Measurements from ENCODE around the gene GSTCD. TPM values are rescaled to one million over a fixed set of nuclear protein-coding genes. Genes with fewer than 3 reads are reported as not detected.
A peak's percentile ranks its signal among the peaks of the same experiment; 100 is the strongest.
"Not testable (repeated sequence)": the region's sequence is repeated elsewhere in the genome, so short reads cannot be mapped to it uniquely, and the experiment has no call there.

GSTCD gene
- polyA plus RNA-seq, 1 donor from 2014 or later = 2.0 TPM

DNA sequence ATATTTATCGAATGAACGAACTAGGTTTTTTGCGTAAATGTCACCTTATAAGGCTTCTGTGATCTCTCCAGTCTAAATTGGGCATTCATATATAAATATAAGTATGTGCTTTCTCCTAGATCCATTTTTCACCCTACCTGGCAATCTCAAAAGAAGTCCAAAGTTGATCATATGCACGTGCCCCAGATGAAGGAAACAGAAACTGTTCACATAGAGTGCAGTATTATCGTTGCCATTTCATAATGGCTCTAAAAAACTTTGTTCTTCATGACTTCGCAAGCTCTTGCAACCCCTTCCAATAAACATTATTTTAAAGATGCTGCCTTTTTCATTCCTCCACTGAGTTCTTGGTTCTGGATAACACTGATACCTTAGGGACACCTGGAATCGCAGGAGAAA lies 803 bp upstream of the GSTCD start:
- H3K4me1 Mint-ChIP-seq = peaks cover 22 to 33% (median 29%) of the 10 kb centered on the region in 3 donors
- peaks cover 2% of the 10 kb centered on the region for H3K36me3 Mint-ChIP-seq
- H3K4me3 Mint-ChIP-seq = peak overlapping the region; percentile 99 to 100 (median 100)
- peak overlapping the region; percentile 94 to 99 (median 95) for H3K27ac Mint-ChIP-seq
- H3K9me3 Mint-ChIP-seq = no peaks in the 10 kb centered on the region
- H3K27me3 Mint-ChIP-seq = no peaks in the 10 kb centered on the region

DNA sequence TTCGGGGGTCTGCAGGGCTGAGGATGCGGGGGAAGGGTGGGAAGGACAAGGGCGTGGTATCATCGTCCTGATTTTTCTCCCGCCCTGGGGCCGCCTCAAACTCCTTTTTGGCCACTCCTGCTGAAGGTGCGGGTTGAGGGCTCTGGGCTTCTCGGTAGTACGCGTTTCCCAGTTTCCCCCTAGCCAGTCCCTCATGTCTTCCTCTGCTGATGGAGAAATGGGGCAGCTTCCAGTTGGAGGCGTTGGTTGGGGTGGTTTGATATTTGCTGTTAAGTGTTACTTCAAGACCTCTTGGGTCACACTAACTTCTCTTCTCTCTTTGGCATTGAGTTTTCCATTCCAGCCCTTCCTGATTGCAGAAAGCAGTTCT lies 482 bp downstream of the GSTCD start:
- no peaks in the 10 kb centered on the region for H3K9me3 Mint-ChIP-seq
- H3K27ac Mint-ChIP-seq = peak overlapping the region; percentile 94 to 99 (median 95)
- H3K4me3 Mint-ChIP-seq = peak overlapping the region; percentile 99 to 100 (median 100)
- no peaks in the 10 kb centered on the region for H3K27me3 Mint-ChIP-seq
- peaks cover 26 to 37% (median 32%) of the 10 kb centered on the region in 3 donors for H3K4me1 Mint-ChIP-seq
- peaks cover 2% of the 10 kb centered on the region for H3K36me3 Mint-ChIP-seq

DNA sequence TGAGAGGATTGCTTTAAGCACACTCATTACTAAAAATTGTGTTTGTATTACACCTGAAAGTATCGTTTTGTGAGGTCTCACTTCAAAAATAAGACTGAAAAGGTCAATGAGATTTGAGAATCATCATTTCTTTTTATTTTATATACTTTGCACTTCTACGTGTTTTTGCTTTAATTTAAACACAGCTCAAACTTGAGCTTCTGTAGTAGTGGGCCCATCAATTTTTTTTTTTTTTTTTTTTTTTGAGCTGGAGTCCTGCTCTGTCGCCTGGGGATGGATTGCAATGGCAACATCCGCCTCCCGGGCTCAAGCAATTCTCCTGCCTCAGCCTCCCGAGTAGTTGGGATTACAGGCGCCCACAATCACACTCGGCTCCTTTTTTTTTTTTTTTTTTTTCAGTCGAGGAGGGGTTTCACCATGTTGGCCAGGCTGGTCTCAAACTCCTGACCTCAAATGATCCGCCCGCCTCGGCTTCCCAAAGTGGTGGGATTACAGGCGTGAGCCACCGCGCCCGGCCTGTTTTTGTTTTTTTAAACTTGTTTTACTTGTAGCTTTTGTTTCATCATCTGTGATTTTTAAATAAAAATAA lies 1.5 kb downstream of the GSTCD start:
- Mint-ChIP-seq H3K4me3 (peak overlapping the region in 3 of 4 donors; percentile 13 to 100 (median 99)), H3K27ac (peak overlapping the region in 2 of 3 donors; percentile 64 to 95), H3K36me3 (peaks cover 2% of the 10 kb centered on the region), H3K9me3 (no peaks in the 10 kb centered on the region), H3K4me1 (peaks cover 29 to 44% (median 36%) of the 10 kb centered on the region in 3 donors), H3K27me3 (no peaks in the 10 kb centered on the region)

DNA sequence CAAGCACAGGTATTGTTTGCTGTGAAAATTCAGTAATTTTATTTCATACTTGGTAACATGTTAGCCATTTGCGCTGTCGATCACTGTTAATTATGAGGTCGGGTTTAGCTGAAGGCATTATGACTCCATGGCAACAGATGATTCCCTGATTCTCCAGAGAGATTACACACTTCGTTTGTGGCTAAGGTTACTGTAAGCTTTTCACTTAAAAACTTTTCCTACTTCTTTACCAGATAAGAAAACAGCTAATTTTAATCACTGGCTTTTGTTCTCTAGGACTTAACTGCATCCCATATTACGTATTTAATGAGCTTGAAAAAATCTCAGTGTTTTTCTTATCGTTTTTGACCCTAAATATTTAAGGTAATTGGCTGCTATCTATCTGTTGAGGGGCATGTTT lies 2.1 kb downstream of the GSTCD start:
- peak overlapping the region in 1 of 4 donors; percentile 5 for H3K4me3 Mint-ChIP-seq
- H3K4me1 Mint-ChIP-seq = peaks cover 27 to 47% (median 35%) of the 10 kb centered on the region in 3 donors
- H3K27ac Mint-ChIP-seq = no peak overlapping the region
- no peaks in the 10 kb centered on the region for H3K27me3 Mint-ChIP-seq
- H3K36me3 Mint-ChIP-seq = peaks cover 2% of the 10 kb centered on the region
- no peaks in the 10 kb centered on the region for H3K9me3 Mint-ChIP-seq

DNA sequence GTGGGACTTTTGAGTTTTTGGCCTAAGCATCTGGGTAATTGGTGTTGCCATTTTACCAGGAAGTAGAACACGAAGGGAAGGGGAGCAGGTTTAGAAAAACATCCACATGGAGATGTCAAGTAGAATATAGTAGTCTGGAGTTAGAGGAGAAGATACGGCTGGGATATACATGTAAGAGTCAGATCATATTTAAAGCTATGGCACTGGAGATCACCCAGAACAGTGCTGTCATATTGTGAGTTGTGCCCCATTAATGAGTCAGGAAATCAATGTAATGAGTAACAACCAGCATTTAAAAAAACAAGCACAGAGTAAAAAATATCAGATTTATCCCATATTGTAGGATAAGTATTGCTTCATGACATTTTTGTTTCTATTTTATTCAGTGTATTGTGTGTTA lies 4.2 kb downstream of the GSTCD start:
- Mint-ChIP-seq H3K36me3 (peaks cover 2% of the 10 kb centered on the region), H3K27ac (peak overlapping the region in 1 of 3 donors; percentile 1), H3K4me1 (peaks cover 17 to 39% (median 26%) of the 10 kb centered on the region in 3 donors), H3K4me3 (peak overlapping the region in 1 of 4 donors; percentile 58), H3K9me3 (no peaks in the 10 kb centered on the region), H3K27me3 (no peaks in the 10 kb centered on the region)

DNA sequence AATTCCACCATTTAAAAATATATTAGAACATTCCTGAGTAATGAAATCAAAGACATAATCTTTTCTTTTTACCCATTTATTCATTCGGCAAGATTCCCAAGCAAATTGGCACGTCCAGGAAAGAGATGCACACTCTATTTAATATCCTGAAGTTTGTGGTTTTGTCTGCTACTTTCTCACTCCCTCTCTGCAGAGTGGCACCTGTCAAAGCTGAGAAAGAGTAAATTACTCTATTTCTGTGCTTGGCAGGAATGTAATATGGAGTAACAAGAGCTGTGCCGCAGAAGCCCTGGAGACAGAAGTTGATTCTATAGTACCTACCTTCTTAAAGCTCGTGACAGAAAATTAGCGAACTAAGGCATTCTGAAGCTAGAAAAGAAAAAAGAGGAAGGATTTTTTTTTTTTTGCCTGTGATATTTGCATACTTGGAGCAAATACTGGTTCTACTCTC lies 5.5 kb downstream of the GSTCD start:
- Mint-ChIP-seq H3K27ac (peak overlapping the region; percentile 12 to 86 (median 82)), H3K27me3 (no peaks in the 10 kb centered on the region), H3K4me1 (peaks cover 14 to 31% (median 23%) of the 10 kb centered on the region in 3 donors), H3K36me3 (peaks cover 2% of the 10 kb centered on the region), H3K9me3 (no peaks in the 10 kb centered on the region), H3K4me3 (peak overlapping the region; percentile 77 to 93 (median 86))

DNA sequence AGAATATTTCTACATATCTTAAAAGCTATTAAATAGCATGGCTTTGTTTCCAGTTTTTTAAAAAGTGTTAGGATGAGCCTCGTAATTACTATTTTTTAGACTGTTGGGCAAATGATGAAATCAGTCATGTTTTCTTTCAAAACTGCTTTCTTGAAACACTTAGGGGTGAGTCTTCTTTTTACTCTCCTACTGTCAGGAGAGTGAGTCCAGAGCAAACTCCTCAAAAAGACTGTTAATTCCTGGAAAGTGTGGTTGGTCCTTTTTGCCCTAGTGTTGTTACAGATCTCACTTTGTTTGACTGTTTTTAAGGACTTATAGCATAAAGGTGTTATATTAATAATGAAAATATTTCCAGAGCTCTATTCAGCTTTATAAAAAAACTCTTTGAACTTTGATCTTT lies 6.3 kb downstream of the GSTCD start:
- Mint-ChIP-seq H3K4me1 (peaks cover 6 to 26% (median 15%) of the 10 kb centered on the region in 3 donors), H3K27me3 (no peaks in the 10 kb centered on the region), H3K27ac (peak overlapping the region in 1 of 3 donors; percentile 86), H3K36me3 (peaks cover 2% of the 10 kb centered on the region), H3K4me3 (no peak overlapping the region), H3K9me3 (no peaks in the 10 kb centered on the region)

DNA sequence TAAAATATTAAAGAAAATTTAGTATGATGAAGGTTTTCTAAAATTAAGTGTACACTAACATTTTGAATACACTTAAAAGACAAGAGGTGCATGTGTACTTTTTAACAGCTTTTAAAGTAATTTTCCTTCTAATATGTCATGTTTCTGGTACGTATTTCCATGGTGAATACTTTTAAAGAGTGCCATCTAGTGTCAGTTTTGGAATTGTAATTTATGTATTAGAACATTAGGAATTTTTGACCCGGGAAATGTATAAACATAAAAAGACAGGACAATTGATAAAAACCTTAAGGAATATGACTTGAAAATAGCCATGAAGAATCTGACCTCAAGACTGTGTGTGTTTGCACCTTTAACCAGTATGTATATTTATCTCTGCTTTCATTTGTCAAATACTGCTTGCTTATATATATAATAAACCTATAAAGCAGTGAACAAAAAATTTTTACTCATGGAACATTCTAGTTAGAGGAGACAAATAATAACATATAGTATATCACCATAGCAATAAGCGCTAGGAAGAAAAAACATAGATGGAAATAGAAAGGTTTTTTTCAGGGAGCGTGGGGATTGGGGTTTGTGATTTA lies 7.2 kb downstream of the GSTCD start:
- H3K4me3 Mint-ChIP-seq = no peak overlapping the region
- H3K4me1 Mint-ChIP-seq = peaks cover 6 to 26% (median 15%) of the 10 kb centered on the region in 3 donors
- H3K36me3 Mint-ChIP-seq = peaks cover 2% of the 10 kb centered on the region
- H3K9me3 Mint-ChIP-seq = no peaks in the 10 kb centered on the region
- no peak overlapping the region for H3K27ac Mint-ChIP-seq
- H3K27me3 Mint-ChIP-seq = no peaks in the 10 kb centered on the region

DNA sequence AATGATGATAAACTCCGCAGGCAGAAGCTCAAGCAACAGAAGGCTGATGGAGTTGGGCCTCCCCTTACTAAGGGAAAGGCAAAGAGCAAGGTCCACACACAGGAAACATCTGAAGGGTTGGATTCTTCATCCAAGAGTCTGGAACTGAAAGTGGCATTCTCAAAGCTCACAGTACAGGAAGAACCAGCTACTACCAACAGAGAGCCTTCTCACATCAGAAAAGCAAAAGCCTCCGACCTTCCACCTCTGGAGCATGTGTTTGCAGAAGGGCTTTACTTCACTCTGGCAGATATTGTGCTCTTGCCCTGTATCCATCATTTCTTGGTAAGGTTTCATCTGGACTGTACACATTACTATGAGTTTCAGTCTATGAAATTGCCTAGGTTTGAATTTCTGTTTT lies 10.6 kb downstream of the GSTCD start:
- no peaks in the 10 kb centered on the region for H3K27me3 Mint-ChIP-seq
- no peak overlapping the region for H3K4me3 Mint-ChIP-seq
- no peak overlapping the region for H3K27ac Mint-ChIP-seq
- H3K36me3 Mint-ChIP-seq = peaks cover 4% of the 10 kb centered on the region
- H3K9me3 Mint-ChIP-seq = no peaks in the 10 kb centered on the region
- H3K4me1 Mint-ChIP-seq = peaks cover 1 to 12% (median 5%) of the 10 kb centered on the region in 3 donors

DNA sequence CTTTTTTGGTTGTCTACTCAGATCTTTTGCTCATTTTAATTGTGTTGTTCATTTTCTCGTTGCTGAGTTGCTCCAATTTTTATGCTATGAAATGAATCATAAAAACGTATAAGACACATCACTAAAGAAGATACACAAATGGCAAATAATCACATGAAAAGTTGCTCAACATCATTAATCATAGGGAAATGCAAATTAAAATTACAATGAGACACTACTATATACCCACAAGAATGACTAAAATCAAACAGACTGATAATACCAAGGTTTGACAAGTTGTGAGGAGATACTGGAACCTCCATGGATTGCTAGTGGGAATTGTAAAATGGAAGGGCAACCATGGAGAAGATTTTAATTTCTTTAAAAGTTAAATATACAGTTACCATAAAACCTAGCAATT lies 17.0 kb downstream of the GSTCD start:
- Mint-ChIP-seq H3K4me1 (no peaks in the 10 kb centered on the region), H3K36me3 (peaks cover 21% of the 10 kb centered on the region)

DNA sequence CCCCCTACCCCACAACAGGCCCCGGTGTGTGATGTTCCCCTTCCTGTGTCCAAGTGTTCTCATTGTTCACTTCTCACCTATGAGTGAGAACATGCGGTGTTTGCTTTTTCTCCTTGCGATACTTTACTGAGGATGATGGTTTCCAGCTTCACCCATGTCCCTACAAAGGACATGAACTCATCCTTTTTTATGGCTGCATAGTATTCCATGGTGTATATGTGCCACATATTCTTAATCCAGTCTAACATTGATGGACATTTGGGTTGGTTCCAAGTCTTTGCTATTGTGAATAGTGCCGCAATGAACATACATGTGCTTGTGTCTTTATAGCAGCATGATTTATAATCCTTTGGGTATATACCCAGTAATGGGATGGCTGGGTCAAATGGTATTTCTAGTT lies 21.3 kb downstream of the GSTCD start:
- H3K36me3 Mint-ChIP-seq = peaks cover 32% of the 10 kb centered on the region
- not testable (repeated sequence) for H3K27ac Mint-ChIP-seq, H3K9me3 Mint-ChIP-seq, H3K4me1 Mint-ChIP-seq, H3K27me3 Mint-ChIP-seq, H3K4me3 Mint-ChIP-seq

More for the DNA sequence above, 17.0 kb downstream of the GSTCD start:
- Mint-ChIP-seq H3K27me3 (no peaks in the 10 kb centered on the region), H3K27ac (peak overlapping the region in 1 of 3 donors; percentile 15), H3K9me3 (peaks cover 0 to 2% (median 0%) of the 10 kb centered on the region in 3 donors), H3K4me3 (no peak overlapping the region)

DNA sequence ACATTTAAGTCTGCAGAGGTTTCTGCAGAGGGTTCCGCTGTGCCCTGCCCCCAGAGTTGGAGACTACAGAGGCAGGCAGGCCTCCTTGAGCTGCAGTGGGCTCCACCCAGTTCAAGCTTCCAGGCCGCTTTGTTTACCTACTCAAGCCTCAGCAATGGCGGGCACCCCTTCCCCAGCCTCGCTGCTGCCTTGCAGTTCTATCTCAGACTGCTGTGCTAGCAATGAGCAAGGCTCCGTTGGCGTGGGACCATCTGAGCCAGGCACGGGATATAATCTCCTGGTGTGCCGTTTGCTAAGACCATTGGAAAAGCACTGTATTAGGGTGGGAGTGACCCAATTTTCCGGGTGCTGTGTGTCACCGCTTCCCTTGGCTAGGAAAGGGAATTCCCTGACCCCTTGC lies 26.6 kb downstream of the GSTCD start:
- H3K9me3 Mint-ChIP-seq = peaks cover 9 to 23% (median 18%) of the 10 kb centered on the region in 3 donors
- H3K27me3 Mint-ChIP-seq, H3K4me1 Mint-ChIP-seq: not testable (repeated sequence)

DNA sequence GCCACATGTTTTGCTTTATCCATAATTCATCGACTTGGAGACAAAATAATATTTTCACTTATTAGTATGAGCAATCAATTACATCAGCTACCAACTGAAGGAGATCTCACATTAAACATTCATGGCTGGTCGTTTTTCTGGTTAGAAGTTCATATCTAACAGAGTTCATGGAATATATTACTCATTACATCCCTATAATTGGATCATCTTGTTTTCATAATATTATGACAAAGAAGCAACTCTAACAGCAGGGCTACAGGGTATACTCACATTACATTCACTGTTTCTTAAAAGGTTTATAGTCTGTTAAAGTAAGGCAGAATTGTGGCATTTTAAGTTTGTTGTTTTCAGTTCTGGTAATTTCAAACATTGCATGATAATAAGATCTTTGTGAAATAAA lies 33.0 kb downstream of the GSTCD start:
- H3K27ac Mint-ChIP-seq = no peak overlapping the region
- H3K4me3 Mint-ChIP-seq = no peak overlapping the region
- no peaks in the 10 kb centered on the region for H3K4me1 Mint-ChIP-seq
- H3K9me3 Mint-ChIP-seq = peaks cover 3 to 16% (median 14%) of the 10 kb centered on the region in 3 donors
- no peaks in the 10 kb centered on the region for H3K27me3 Mint-ChIP-seq
- peaks cover 34% of the 10 kb centered on the region for H3K36me3 Mint-ChIP-seq

More for the DNA sequence above, 26.6 kb downstream of the GSTCD start:
- H3K27ac Mint-ChIP-seq, H3K4me3 Mint-ChIP-seq: not testable (repeated sequence)
- H3K36me3 Mint-ChIP-seq = peaks cover 45% of the 10 kb centered on the region

DNA sequence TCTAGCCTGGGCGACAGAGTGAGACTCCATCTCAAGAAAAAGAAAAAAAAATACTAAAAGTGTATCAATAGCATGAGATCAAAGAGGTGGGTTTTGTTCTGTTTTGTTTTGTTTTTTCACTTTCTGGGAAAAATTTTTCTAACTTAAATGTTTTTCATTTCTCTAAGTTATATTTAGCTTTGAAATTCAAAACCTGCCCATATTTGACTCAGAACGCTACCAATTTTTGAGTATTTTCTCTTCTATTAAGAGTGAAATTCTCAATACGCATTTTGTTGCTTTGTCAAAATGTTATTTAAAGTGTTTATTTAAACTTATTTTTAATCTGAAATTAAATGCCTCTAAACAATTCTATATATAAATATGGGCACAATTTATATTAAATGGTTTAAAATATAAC lies 39.6 kb downstream of the GSTCD start:
- H3K9me3 Mint-ChIP-seq = no peaks in the 10 kb centered on the region
- no peak overlapping the region for H3K4me3 Mint-ChIP-seq
- H3K4me1 Mint-ChIP-seq = no peaks in the 10 kb centered on the region
- no peaks in the 10 kb centered on the region for H3K27me3 Mint-ChIP-seq
- no peak overlapping the region for H3K27ac Mint-ChIP-seq
- peaks cover 6% of the 10 kb centered on the region for H3K36me3 Mint-ChIP-seq

DNA sequence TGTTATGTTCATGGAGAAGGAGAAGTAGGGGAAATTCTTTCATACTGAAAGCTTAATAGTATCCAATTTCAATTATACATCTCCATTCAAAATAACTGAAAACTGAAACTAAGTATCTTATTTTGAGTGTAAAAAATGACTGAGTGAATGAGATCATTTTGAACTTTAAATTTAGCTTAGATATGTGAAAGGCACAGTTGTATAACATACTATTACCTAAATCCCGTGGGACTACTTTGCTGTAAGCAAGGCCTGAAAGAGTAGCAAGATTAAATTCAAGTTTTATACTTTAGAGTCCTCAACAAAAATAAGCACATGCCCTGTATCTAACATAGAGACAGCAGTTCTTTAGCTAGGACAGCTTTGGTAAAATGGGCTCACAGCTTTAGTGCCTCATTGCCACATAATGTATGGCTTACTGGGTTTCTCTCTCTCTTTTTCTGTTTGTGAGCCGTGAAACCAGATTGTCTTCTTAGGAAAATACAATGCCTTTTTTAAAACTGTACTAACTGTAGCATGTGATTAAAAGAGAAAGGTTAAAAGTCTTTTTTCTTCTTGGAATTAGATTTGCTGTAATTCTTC lies 43.2 kb downstream of the GSTCD start:
- H3K4me3 Mint-ChIP-seq = no peak overlapping the region
- H3K27ac Mint-ChIP-seq = no peak overlapping the region
- peaks cover 2% of the 10 kb centered on the region for H3K36me3 Mint-ChIP-seq
- no peaks in the 10 kb centered on the region for H3K27me3 Mint-ChIP-seq
- no peaks in the 10 kb centered on the region for H3K9me3 Mint-ChIP-seq
- peaks cover 0 to 1% (median 0%) of the 10 kb centered on the region in 3 donors for H3K4me1 Mint-ChIP-seq

All from IgD-negative memory B cell (primary cell).